DMS 273 (cell line): Measurements from ENCODE around the gene HTR7.
"Not testable (repeated sequence)": the region's sequence is repeated elsewhere in the genome, so short reads cannot be mapped to it uniquely, and the experiment has no call there.

Experiments used
- DNase-seq: peaks from one replicate; lab custom pipeline; 2025; ENCODE audit not compliant: unreplicated experiment; lab: John Stamatoyannopoulos, UW

Gene HTR7

DNA sequence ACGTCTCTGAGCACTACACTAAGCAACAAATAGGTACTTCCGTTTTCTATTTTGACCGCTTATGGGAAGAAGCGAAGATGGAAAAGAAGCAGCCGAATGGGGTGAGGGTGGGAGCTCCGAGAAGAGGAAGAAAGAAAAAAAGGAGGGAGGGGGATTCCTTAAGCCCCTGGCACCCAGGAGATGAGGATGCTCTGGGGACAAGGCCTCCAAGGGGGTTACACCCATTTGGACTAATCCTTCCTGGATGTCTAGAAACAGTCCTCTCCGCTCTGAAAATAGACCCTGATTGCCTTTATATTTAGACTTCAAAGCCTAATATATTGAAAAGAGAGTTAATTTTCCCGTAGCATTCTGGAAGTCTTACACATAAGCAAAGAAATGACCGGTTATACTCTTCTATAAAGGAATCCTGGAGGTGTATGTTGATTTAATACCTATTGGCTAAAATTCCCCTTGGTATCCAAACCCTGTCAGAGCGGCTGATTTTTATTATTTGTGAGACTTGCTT, 676 bp upstream of the HTR7 start:
- no peak for DNase-seq

DNA sequence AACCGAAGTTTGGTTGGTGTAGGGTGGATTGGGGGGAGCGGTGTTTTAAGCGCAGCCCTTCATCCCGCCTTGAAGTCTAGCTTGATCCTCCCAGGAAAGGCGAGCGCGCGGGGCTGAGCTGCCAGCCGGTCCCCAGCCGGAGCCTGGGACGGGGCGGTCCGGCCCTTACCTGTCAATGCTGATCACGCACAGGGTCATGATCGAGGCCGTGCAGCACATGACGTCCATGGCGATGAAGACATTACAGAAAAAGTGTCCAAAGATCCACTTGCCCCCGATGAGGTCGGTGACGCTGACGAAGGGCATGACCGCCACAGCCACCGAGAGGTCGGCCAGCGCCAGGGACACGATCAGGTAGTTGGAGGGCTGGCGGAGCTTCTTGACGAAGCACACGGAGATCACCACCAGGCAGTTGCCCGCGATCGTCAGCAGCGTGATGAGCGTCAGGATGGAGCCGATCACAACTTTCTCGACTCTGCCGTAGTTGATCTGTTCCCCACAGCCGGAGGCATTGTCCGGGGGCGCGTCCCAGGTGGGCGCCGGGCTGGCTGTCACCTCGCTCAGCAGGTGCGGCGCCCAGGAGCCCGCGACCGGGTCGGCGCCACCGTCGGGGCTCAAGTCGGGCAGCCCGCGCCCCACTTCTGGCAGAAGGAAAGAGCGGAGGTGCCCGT, 740 bp downstream of the HTR7 start:
- DNase-seq: no peak

DNA sequence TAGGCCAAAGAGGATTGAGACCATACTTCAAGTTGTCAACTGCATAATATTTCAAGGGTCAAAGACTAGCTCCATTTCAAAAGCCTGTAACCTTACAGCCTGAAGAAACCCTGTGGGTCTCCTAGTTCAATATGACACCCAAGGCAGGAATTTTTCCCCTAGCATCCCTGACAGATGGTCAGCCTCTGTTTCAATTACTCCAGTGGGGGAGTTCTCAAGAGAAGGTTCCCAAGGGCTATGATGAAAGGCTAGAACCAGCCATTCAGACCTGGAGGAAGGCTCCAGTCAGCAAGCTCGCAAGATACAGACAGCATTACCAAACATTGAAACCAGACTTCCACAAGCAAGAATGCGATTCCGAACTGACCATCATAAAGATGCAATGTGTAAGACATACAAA, 1.6 kb downstream of the HTR7 start:
- DNase-seq: peak; percentile 56

DNA sequence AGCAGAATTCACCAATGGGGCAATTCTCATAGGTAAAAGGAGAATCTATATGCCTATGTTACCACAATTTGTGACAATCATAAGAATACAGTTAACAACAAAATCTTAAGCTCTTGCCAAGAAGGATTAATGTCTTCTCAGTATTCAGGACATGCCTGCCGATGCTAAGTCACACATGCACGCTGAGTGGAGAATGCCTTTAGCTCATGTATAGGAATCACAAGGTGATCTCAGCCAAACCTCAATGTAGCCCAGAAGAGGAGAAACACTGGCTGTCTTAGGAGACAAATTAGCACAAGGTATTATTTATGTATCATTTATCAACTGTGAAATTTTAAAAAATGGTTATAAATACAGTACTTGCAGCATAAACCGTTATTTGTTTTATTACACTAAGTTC, 2.7 kb downstream of the HTR7 start:
- peak; percentile 6 for DNase-seq

DNA sequence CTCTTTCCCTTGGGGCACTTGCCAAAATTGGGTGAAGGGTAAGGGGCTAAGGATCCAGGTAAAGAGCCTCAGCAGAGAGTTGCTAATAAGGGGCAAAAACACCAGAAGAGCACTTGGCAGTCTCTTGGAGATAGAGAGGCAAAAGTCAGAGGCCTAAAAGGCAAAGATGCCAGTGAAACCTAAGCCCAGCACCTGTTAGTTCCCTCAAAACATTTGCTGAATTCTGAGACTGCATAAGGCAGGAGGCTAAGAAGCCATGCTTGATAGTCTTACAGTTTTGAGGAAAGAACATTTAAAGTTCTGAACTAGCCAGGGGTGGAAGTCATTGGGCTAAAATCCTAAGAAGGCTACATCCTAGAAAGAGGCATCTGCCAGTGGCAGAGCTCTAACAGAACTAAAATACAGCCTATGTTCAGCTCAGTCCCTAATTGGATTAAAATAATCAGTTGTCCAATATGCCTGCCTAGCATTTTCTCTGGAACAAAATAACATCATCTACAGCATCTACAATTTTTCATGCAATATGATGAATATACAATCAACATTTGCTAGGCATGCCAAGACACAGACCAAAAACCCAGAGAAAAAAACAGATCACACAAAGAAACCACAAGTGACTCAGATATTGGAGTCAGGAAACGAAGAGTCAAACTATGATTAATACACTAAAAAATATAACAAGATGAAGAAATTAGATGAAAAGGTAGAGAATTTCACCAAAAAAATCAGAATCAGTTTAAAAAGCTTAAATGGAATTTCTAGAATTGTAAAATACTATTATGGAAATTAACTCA, 7.7 kb downstream of the HTR7 start:
- no peak for DNase-seq

DNA sequence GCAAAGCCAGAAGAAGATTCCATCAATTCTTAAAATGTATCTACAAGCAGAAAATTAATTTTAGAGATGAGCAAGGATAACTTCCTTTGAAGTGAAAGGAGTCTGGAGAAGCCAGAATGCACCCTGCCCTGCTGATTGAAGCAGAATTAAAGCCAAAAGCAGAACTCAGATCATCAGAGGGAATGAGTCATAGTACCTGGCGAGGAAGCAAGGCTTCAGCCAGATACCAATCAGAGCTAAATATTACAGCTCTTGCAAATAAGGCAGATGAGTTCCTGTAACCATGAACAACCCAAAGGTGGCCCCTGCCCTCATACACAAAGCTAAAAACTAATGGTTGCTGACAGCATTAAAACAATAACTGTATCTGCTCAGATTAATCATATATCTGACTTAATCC, 10.4 kb downstream of the HTR7 start:
- peak; percentile 0 for DNase-seq

DNA sequence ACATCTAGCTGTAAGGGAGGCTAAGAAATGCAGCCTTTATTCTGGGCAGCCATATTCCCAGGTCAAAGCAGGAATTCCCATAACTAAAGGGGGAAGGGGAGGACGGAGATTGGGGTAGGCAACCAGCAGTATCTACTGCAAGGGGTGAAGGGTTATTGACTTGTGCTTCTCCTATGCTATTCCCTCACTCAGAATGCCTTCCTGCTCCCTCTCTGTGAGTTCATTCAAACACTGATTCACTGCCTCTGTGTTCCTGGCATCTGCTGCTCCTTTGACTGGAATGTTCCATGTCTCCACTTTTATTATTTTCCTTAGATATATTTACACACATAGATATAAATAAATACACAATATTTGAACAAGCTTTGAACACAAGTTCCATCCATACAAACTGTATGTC, 11.1 kb downstream of the HTR7 start:
- DNase-seq: no peak

DNA sequence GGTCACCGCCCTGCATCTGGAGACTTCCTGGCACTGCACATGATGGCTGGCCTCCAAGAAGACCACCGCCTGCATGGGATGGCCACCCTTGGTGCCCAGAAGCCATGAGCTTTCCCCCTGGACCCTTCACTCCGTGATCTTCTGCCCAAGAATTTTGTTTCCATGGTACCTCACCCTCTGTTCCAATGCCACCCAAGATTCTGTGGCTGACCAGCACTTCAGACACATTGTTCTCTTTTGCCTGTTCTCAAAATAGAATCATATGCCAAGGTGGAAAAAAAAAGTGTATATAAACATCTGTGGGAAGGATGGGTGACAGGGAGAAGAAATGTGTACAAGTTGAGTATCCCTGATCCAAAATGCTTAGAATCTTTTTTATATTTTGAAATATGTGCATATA, 12.1 kb downstream of the HTR7 start:
- no peak for DNase-seq

DNA sequence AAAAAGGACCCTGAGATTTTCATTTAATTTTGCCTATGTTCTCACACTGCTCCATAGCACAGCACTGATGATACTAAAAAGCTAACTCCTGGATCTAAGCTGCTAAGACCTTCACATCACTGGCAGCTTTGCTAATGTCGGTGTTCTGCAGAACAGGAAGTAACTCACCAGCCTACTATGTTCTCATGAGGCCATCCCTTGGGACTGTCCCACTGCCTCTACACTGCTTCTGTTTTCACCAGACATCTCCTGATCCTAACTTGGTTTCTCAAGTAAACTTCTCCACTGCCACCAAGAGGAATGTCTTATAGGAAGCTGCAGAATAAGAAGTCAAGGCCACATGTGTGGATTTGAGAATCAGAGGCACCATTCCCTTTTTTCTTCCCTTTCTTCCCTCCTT, 15.1 kb downstream of the HTR7 start:
- DNase-seq: no peak

DNA sequence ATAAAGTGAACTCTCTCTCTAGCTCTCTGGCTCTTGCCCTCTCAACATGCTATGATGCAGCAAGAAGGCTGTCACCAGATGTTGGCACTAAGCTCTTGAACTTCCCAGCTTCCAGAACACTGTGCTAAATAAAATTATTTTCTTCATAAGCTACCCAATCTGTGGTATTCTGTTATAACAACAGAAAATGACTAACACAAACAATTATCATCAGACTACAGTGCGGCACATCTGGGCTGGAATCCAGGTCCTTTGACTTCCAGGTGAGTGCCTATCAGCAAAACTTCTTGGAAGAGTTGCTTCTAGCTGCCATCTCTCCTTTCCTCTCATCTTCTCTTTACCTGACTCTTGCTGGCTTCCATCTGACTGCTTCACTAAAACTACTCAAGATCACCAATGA, 20.4 kb downstream of the HTR7 start:
- DNase-seq: no peak

DNA sequence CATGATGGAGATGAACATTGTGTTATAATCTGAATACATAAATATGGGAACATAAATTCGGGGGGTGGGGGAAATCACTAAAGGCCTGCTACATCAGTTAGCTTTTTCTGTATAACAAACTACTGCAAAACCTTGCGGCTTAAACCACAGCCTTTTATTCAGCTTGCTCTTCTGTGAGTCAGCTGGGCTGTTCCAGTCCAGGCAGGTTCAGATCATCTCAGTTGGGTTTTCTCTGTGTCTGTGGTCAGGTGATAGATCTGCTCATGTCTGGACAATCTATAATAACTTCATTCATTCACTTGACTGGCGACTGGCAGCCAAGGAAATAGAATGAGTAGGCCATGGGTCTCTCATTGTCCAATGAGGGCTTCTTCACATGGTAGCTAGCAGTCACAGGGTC, 23.5 kb downstream of the HTR7 start:
- DNase-seq: no peak

DNA sequence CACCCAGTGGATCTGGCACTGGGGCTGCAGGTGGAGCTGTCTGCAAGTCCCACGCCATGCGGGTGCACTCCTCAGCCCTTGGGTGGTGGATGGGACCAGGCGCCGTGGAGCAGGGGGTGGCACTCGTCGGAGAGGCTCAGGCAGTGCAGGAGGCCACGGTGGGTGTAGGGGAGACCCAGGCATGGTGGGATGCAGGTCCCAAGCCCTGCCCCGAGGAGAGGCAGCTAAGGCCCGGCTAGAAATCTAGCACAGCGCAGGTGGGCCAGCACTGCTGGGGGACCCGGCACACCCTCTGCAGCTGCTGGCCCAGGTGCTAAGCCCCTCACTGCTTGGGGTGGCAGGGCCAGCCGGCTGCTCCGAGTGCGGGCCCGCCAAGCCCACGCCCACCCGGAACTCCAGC, 25.7 kb downstream of the HTR7 start:
- no peak for DNase-seq

DNA sequence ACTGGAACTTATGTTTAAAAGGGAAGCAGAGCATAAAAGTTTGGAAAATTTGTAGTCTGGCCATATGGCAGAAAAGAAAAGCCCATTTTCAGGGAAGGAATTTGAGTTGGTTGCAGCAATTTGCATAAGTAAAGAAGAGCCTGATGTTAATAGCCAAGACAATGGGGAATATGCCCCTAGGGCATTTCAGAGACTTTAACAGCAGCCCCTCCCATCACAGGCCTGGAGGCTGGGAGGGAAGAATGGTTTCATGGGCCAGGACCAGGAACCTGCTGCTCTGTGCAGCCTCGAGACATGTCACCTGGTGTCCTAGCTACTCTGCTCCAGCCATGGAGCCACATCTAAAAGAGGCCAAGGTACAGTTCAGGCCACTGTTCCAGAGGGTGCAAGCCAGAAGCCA, 35.3 kb downstream of the HTR7 start:
- DNase-seq: no peak

DNA sequence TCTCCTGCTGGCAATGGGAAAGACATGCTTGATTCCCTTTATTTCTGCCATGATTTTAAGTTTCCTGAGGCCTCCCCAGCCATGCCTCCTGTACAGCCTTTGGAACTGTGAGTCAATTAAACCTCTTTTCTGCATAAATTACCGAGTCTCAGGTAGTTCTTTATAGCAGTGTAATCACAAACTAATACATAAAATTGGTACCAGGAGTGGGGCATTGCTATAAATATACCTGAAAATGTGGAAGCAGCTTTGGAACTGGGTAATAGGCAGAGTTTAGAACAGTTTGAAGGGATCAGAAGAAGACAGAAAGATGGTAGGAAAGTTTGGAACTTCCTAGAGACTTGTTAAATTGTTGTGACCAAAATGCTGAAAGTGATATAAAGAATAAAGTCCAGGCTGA, 36.0 kb downstream of the HTR7 start:
- DNase-seq: not testable (repeated sequence)

DNA sequence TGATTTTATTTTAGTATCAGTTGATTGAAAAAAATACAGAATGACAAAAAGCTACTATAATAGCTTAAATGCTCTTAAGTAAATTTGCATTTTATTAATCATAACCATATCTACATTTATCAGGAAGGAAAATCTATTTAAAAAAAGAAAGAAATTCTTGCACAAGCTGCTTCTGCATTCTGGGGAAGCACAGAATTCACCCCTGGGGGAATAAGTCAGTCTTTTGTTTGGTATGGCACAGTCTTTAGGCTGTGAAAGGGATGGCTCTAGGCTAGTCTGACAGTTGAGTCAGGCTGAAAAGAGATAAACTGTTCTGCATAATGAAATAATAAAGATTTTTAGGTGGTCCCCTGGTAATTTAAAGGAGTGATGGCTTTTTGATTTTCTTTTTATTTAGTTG, 37.9 kb downstream of the HTR7 start:
- DNase-seq: no peak

DNA sequence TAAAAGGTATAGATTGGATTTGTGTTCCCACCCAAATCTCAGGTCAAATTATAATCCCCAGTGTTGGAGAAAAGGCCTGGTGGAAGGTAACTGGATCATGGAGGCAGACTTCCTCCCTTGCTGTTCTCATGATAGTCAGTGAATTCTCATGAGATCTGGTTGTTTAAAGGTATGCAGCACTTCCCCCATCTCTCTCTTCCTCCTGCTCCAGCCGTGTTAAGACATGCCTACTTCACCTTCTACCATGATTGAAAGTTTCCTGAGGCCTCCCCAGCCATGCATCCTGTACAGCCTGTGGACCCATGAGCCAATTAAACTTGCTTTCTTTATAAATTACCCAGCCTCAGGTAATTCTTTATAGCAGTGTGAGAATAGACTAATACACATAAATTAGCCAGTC, 39.1 kb downstream of the HTR7 start:
- no peak for DNase-seq

DNA sequence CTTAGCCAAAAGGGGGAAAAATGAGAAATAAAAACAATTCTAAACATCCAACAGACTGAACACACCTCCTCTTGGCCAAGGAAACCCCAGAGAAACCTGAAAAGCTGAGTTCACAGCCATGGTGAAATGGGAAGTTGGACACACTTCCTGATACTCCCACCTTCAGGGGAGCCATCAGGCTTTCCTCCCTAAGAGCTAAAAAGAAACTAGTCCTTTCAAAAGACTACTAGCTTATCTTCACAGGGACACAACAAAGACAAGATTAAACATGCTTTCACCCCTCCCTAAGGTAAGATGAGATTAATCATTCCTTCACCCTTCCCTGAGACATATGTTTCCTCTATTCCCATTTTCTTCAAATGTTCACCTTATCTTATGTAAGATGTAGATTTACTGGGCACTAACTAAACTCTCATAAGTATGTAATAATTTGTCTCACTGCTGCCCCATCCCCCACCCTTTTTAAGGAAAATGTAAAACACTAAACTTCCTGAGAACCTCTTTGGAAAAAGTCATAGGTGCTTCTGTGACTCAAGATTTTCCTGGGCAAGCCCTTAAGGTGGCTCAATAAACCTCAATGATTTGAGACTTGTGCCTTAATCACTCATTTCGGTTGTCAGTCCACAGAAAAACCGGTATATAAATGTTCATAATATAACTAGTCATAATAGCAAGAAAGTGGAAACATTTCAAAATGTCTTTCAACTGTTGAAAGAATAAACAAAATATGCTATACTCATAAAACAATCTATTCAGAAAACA, 40.5 kb downstream of the HTR7 start:
- DNase-seq: no peak

DNA sequence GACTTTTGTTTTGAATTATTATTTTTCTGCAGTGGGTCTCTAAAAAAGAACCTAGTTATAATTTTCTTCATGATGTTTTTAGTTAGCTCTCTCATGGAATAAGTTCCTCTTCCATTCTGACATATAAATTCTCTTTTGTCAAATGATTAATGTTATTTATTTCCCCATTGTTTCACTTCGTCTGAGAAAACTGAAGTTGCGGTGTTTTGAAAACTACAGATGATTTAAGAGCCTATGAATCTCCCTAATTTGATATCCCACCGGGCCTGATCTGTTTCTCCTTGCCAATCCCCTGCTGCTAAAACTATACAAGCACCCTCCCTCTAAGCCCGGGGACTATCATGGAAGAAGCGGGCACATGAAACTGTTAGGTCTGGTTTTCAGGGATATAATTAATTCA, 41.4 kb downstream of the HTR7 start:
- no peak for DNase-seq

DNA sequence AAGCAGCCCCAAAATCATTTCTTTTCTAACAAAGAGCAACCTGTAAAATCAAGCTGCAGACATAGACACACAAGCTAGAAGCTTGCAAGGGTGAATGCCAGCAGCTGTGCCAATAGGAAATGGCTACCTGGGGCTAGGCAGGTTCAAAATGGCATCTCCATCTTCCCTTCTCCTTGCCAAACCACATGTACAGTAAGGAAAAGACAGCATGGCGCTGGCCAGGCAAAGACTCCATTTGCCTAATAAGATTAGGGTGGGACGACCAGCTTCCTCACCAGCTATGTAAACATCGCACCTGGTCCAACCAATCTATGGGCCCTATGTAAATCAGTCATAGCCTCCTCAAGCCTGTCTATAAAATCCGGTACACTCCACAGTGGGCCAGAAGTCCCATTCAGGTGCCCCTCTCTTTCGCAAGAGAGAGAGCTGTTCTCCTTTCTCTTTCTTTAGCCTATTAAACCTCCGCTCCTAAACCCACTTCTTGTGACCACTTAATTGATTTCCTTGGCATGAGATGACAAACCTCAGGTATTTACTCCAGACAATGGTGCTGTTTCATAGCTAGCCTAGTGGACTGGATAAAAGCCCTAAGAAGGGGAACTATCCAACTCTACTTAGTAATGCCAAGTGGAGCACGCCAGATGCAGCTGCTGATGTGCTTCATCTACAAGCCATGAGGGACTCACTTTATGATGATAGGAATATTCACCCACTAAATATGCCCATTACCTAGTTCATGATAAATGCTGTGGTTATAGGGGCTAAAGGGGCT, 44.1 kb downstream of the HTR7 start:
- DNase-seq: no peak

DNA sequence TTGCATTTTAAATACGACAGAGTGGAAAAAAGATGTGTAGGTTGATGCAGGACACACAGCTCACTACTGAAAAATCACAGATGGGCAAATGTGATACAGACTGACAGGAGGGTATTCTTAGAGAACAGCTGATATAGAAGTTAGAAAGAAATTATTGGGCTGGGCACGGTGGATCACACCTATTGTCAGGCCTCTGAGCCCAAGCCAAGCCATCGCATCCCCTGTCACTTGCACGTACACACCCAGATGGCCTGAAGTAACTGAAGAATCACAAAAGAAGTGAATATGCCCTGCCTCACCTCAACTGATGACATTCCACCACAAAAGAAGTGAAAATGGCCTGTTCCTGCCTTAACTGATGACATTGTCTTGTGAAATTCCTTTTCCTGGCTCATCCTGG, 50.7 kb downstream of the HTR7 start:
- not testable (repeated sequence) for DNase-seq

DNA sequence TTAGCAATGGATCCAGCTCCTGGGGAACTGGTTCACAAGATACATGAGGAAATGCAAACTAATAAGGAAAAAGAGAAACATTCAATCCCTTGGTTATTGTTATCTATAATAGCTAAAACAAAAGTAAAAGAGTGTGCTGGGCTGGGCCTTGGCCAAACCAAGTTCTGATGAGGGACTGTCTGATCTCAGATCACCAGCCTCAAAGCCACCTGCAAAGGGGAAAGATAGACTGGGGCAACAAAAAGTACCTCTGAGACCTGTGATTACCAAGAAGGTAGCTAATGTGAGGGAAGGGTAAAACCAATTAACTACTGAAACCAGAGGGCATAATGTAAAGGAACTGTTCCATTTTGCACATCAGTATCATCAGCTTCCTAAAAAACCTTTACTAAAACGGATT, 51.2 kb downstream of the HTR7 start:
- no peak for DNase-seq
